Nephron progenitor cell (in vitro differentiated cells): ENCODE measurements around the gene SPATA2L.
"Not testable (repeated sequence)": the region's sequence is repeated elsewhere in the genome, so short reads cannot be mapped to it uniquely, and the experiment has no call there.

ENCODE experiments used
- DNase-seq: peaks from one replicate; pipeline ENCODE4 v3.0.0; 2021
- H3K27ac Mint-ChIP-seq: 2 replicates; pipeline ENCODE4 v1.8.0; 2021; ENCODE audit warnings: mild to moderate bottlenecking, moderate library complexity, mixed read lengths
- H3K27me3 Mint-ChIP-seq: 2 replicates; pipeline ENCODE4 v1.8.0; 2021; ENCODE audit warnings: mild to moderate bottlenecking, low read depth, mixed read lengths; ENCODE audit not compliant: poor library complexity
- H3K36me3 Mint-ChIP-seq: 2 replicates; pipeline ENCODE4 v1.8.0; 2021; ENCODE audit warnings: low read depth, mixed read lengths
- H3K4me1 Mint-ChIP-seq: 2 replicates; pipeline ENCODE4 v1.8.0; 2021; ENCODE audit warnings: mixed read lengths
- H3K4me3 Mint-ChIP-seq: 2 replicates; pipeline ENCODE4 v1.8.0; 2021; ENCODE audit warnings: mild to moderate bottlenecking, moderate library complexity, mixed read lengths
- H3K9me3 Mint-ChIP-seq: 2 replicates; pipeline ENCODE4 v1.8.0; 2021; ENCODE audit warnings: mild to moderate bottlenecking, moderate library complexity, mixed read lengths
- TF ChIP-seq, protein P1 (sequence below): fragments of 200-600 bp; sonication (generic); IDR thresholded peaks from 2 replicates; pipeline ENCODE4 v1.5.0; 2021; ENCODE audit warnings: antibody characterized with exemption

Gene SPATA2L

DNA sequence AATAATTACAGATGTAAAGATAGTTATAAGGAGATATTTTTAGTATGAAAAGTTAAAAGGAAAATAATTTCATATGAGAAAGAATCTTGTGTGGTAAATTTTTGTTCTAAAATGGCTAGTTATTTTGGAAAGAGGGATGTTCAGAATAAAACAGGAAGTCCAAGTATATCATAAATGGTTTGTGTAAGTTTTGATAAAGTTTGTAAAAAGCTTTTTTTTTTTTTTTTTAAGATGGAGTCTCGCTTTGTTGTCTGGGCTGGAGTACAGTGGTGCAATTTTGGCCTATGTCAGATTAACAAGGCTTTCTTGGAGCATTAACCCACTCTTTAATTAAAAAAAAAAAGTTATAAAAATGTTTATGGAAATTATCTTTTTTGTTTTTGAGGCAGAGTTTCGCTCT, 23.2 kb downstream of the SPATA2L start:
- no peaks in the 10 kb centered on the region for H3K4me1 Mint-ChIP-seq
- TF ChIP-seq, protein P1, sequence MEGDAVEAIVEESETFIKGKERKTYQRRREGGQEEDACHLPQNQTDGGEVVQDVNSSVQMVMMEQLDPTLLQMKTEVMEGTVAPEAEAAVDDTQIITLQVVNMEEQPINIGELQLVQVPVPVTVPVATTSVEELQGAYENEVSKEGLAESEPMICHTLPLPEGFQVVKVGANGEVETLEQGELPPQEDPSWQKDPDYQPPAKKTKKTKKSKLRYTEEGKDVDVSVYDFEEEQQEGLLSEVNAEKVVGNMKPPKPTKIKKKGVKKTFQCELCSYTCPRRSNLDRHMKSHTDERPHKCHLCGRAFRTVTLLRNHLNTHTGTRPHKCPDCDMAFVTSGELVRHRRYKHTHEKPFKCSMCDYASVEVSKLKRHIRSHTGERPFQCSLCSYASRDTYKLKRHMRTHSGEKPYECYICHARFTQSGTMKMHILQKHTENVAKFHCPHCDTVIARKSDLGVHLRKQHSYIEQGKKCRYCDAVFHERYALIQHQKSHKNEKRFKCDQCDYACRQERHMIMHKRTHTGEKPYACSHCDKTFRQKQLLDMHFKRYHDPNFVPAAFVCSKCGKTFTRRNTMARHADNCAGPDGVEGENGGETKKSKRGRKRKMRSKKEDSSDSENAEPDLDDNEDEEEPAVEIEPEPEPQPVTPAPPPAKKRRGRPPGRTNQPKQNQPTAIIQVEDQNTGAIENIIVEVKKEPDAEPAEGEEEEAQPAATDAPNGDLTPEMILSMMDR = no peak
- no peak overlapping the region for H3K27ac Mint-ChIP-seq
- peaks cover 88% of the 10 kb centered on the region for H3K36me3 Mint-ChIP-seq
- H3K9me3 Mint-ChIP-seq = peaks cover 94% of the 10 kb centered on the region
- H3K4me3 Mint-ChIP-seq = no peak overlapping the region
- no peaks in the 10 kb centered on the region for H3K27me3 Mint-ChIP-seq
- no peak for DNase-seq

DNA sequence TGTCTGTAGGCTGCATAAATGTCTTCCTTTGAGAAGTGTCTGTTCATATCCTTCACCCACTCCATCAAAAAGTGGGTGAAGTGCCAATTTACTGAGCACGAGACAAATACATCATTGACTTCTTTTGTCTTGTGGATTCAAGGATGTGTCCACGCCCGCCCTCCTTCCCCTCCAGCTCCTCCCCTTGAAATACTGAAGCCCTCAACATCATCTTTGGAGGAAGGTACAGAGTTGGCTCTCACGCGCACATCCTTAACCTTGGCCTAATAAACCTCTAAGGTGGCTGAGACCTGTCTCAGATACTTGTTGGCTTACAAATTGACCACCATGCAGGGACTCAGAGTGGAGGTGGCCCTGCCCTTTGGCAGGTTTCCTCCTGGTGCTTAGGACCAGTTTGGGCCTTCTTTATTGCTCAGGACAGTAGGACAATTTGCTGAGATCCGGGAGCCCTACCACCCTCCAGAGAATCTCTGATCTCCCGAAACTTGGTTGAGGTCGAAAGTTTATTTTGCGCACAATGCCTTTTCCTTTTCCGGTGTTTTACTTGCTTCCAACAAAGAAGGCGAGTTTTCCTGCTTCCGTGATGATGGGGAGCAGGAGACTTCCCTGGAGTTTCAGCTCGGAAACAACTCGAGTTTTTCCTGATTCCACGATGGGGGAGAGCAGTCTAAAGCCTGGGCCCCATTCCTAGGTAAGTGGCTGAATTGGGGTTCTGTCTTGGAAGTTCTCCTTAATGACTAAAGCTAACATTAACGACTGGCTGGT, 29.1 kb downstream of the SPATA2L start:
- Mint-ChIP-seq H3K27me3 (peaks cover 2% of the 10 kb centered on the region), H3K27ac (no peak overlapping the region), H3K4me1 (peaks cover 6% of the 10 kb centered on the region), H3K4me3 (no peak overlapping the region), H3K9me3 (peaks cover 49% of the 10 kb centered on the region), H3K36me3 (peaks cover 75% of the 10 kb centered on the region)
- TF ChIP-seq, protein P1 = no peak
- no peak for DNase-seq

DNA sequence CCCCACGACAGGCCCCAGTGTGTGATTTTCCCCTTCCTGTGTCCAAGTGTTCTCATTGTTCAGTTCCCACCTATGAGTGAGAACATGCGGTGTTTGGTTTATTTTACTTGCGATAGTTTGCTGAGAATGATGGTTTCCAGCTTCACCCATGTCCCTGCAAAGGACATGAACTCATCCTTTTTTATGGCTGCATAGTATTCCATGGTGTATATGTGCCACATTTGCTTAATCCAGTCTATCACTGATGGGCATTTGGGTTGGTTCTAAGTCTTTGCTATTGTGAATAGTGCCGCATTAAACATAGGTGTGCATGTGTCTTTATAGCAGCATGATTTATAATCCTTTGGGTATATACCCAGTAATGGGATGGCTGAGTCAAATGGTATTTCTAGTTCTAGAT, 29.9 kb downstream of the SPATA2L start:
- not testable (repeated sequence) for H3K27me3 Mint-ChIP-seq, H3K4me1 Mint-ChIP-seq, DNase-seq, H3K4me3 Mint-ChIP-seq, H3K27ac Mint-ChIP-seq
- H3K36me3 Mint-ChIP-seq = peaks cover 75% of the 10 kb centered on the region
- H3K9me3 Mint-ChIP-seq = peaks cover 47% of the 10 kb centered on the region

DNA sequence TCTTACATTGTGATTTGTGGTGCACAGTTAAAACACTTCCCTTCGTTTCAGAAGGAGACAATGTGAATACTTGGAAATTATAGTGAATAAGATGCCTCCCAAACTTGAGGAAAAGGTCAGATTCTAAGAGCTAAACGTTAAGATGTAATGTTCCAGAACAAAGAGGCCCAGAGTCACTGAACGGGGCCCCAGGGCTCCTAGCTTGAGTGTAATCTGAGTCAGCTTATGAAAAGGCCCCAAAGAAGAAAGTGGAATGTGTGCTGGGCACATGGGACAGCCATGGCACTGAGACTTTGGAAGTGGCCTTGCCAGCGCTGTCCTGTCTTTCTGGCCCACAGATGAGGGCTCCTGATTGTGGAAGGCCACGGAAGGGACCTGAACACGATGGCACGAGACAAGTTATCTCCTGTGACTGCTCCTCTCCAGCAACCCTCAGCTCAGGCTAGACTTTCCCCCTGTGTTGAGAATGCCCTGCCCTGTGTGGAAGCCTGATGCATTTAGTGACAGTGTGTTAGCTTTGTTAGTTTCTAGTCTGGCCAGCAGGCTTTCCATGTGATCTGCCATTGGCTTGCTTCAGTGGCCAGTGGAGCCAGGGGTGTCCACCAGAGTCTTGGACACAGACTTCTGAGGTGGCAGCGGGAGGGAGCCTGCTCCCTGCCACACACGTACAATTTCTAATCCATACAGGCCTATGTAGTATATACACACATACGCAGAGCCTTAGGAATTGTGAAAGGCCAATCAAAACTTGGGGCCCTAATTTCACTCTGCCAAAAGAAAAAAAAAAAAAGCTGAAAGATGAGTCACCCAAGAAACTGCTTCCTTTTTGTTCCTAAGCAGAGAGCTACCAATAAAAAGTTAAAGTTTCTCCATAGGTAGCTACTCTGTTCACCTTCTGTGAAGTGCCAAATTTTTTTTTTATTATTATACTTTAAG, 30.7 kb downstream of the SPATA2L start:
- H3K4me1 Mint-ChIP-seq = peaks cover 6% of the 10 kb centered on the region
- no peak for DNase-seq
- peaks cover 75% of the 10 kb centered on the region for H3K36me3 Mint-ChIP-seq
- TF ChIP-seq, protein P1 = no peak
- H3K27ac Mint-ChIP-seq = peak overlapping the region; percentile 81
- peaks cover 47% of the 10 kb centered on the region for H3K9me3 Mint-ChIP-seq
- peaks cover 2% of the 10 kb centered on the region for H3K27me3 Mint-ChIP-seq
- H3K4me3 Mint-ChIP-seq = no peak overlapping the region

DNA sequence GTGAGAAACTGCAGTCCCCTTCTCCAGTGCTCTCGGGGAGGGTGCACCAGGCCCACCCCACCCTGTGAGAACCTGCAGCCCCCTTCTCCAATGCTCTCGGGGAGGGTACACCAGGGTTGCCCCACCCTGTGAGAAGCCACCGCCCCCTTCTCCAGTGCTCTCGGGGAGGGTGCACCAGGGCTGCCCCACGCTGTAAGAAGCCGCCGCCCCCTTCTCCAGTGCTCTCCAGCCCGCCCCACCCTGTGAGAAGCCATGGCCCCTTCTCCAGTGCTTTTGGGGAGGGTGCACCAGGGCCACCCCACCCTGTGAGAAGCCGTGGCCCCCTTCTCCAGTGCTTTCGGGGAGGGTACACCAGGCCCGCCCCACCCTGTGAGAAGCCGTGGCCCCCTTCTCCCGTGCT, 31.8 kb downstream of the SPATA2L start:
- no peak for DNase-seq
- TF ChIP-seq, protein P1 = no peak
- H3K4me1 Mint-ChIP-seq = peaks cover 6% of the 10 kb centered on the region

DNA sequence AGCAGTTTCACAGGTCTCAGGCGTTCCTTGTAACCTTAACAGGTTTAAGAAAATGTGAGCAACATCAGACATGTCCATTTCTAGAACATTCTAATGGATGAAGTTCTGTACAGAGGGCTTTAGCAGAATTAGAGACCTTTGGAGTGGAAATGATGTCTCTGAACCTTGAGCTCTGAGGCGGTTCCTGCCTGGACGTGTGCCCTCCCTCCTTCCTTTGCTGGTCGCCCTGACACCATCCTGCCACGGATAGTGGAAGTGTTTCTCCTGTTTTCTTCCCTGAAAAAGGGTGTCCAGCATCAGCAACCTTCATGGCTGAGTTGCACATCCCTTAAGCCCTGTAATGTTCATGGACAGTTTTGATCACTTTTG, 32.7 kb downstream of the SPATA2L start:
- Mint-ChIP-seq H3K4me3 (no peak overlapping the region), H3K4me1 (peaks cover 11% of the 10 kb centered on the region)
- TF ChIP-seq, protein P1 = no peak

More for the DNA sequence above, 31.8 kb downstream of the SPATA2L start:
- H3K27ac Mint-ChIP-seq = no peak overlapping the region
- peaks cover 75% of the 10 kb centered on the region for H3K36me3 Mint-ChIP-seq
- peaks cover 47% of the 10 kb centered on the region for H3K9me3 Mint-ChIP-seq
- no peak overlapping the region for H3K4me3 Mint-ChIP-seq
- peaks cover 6% of the 10 kb centered on the region for H3K27me3 Mint-ChIP-seq

More for the DNA sequence above, 32.7 kb downstream of the SPATA2L start:
- Mint-ChIP-seq H3K9me3 (peaks cover 48% of the 10 kb centered on the region), H3K36me3 (peaks cover 79% of the 10 kb centered on the region), H3K27me3 (peaks cover 6% of the 10 kb centered on the region), H3K27ac (peak overlapping the region; percentile 44)
- no peak for DNase-seq
